IMR-90 (cell line): ENCODE results near the gene C14orf119. TPM values are rescaled to one million over a fixed set of nuclear protein-coding genes. Genes with fewer than 3 reads are reported as not detected.
A peak's percentile ranks its signal among the peaks of the same experiment; 100 is the strongest.

Experiments
- ATAC-seq: fragments of 200-7000 bp; cut with Tn5 transposase; 2 replicates; pipeline ENCODE4 v1.9.1; 2020; ENCODE audit warnings: low read depth, mild to moderate bottlenecking, moderate library complexity
- BruUV-seq: library from RNA; stranded (reverse); fragments of 400-500 nt; replicated peaks from 2 replicates; lab custom pipeline; 2021; lab: Mats Ljungman, UMichigan
- CTCF ChIA-PET: fragments of 300-600 bp; formaldehyde crosslinking; extraction: SDS; loops from one replicate; lab custom pipeline; 2021; ENCODE audit warnings: antibody characterized with exemption; lab: Yijun Ruan, JAX
- POLR2A ChIA-PET: fragments of 300-600 bp; sonication (Branson Sonifier 250); formaldehyde crosslinking; loops from one replicate; lab custom pipeline; 2022; ENCODE audit warnings: antibody characterized with exemption; ENCODE audit not compliant: unreplicated experiment; lab: Charles Lee
- DNase-seq: peaks from one replicate; pipeline ENCODE4 v3.0.0; 2013
- H2AFZ ChIP-seq: replicated peaks from 2 replicates; pipeline ENCODE3; 2013; ENCODE audit warnings: low read length, mild to moderate bottlenecking; ENCODE audit not compliant: poor library complexity
- H2AK5ac ChIP-seq: 2 replicates; pipeline ENCODE4 v1.6.1; 2013; ENCODE audit warnings: low read depth, low read length, inconsistent platforms
- H2AK9ac ChIP-seq: replicated peaks from 2 replicates; pipeline ENCODE3; 2013; ENCODE audit warnings: mild to moderate bottlenecking, low read depth, low read length, moderate library complexity; ENCODE audit not compliant: poor library complexity
- H2BK120ac ChIP-seq: 2 replicates; pipeline ENCODE4 v1.6.1; 2013; ENCODE audit warnings: low read depth, low read length, inconsistent platforms
- H2BK15ac ChIP-seq: 3 replicates; pipeline ENCODE4 v1.6.1; 2013; ENCODE audit warnings: low read depth, low read length, inconsistent platforms
- H2BK20ac ChIP-seq: 2 replicates; pipeline ENCODE4 v1.6.1; 2013; ENCODE audit warnings: low read depth, mild to moderate bottlenecking, inconsistent platforms, low read length, moderate library complexity
- H2BK5ac ChIP-seq: 2 replicates; pipeline ENCODE4 v1.6.1; 2013; ENCODE audit warnings: mild to moderate bottlenecking, low read depth, low read length, inconsistent platforms; ENCODE audit not compliant: poor library complexity, severe bottlenecking
- H3K14ac ChIP-seq: replicated peaks from 2 replicates; pipeline ENCODE4 v1.6.1; 2013; ENCODE audit warnings: low read depth, low read length, inconsistent platforms
- H3K18ac ChIP-seq: 2 replicates; pipeline ENCODE4 v1.6.1; 2013; ENCODE audit warnings: low read depth, low read length, control low read depth
- H3K23ac ChIP-seq: 2 replicates; pipeline ENCODE4 v1.6.1; 2013; ENCODE audit warnings: low read depth, low read length, inconsistent platforms
- H3K27ac ChIP-seq: 2 replicates; pipeline ENCODE4 v1.5.1; 2013; ENCODE audit warnings: mild to moderate bottlenecking, control low read depth, low read length; ENCODE audit not compliant: insufficient read depth
- H3K27me3 ChIP-seq: 2 replicates; pipeline ENCODE4 v1.6.1; 2013; ENCODE audit warnings: low read length; ENCODE audit not compliant: control insufficient read depth, insufficient read depth
- H3K36me3 ChIP-seq: 2 replicates; pipeline ENCODE4 v1.6.1; 2013; ENCODE audit warnings: low read length, mixed read lengths; ENCODE audit not compliant: control insufficient read depth, insufficient read depth
- H3K4ac ChIP-seq: 2 replicates; pipeline ENCODE4 v1.6.1; 2013; ENCODE audit warnings: low read depth, low read length, inconsistent platforms
- H3K4me1 ChIP-seq: 2 replicates; pipeline ENCODE4 v1.6.1; 2013; ENCODE audit warnings: low read length, mixed read lengths; ENCODE audit not compliant: control insufficient read depth, insufficient read depth
- H3K4me2 ChIP-seq: 2 replicates; pipeline ENCODE4 v1.6.1; 2013; ENCODE audit warnings: low read depth, mild to moderate bottlenecking, control low read depth, low read length, moderate library complexity
- H3K4me3 ChIP-seq: 2 replicates; pipeline ENCODE4 v1.5.1; 2013; ENCODE audit warnings: low read depth, mild to moderate bottlenecking, control low read depth, low read length, moderate library complexity; ENCODE audit not compliant: insufficient read depth
- H3K56ac ChIP-seq: 2 replicates; pipeline ENCODE4 v1.6.1; 2013; ENCODE audit warnings: low read length, inconsistent platforms; ENCODE audit not compliant: insufficient read depth; ENCODE audit errors: extremely low read depth
- H3K79me1 ChIP-seq, 2 experiments: 2 replicates each; pipeline ENCODE4 v1.6.1; 2013; ENCODE audit warnings: low read length in 2 of 2, inconsistent platforms in 1 of 2, low read depth in 1 of 2
- H3K9ac ChIP-seq: 2 replicates; pipeline ENCODE4 v1.6.1; 2013; ENCODE audit warnings: low read depth, low read length, control low read depth
- H3K9me1 ChIP-seq: 2 replicates; pipeline ENCODE4 v1.6.1; 2013; ENCODE audit warnings: low read length, inconsistent platforms; ENCODE audit not compliant: insufficient read depth
- H3K9me3 ChIP-seq: 2 replicates; pipeline ENCODE4 v1.6.1; 2013; ENCODE audit warnings: low read length; ENCODE audit not compliant: control insufficient read depth, insufficient read depth
- H4K20me1 ChIP-seq: 2 replicates; pipeline ENCODE4 v1.6.1; 2013; ENCODE audit warnings: low read length, inconsistent platforms; ENCODE audit not compliant: insufficient read depth
- H4K5ac ChIP-seq: 2 replicates; pipeline ENCODE4 v1.6.1; 2013; ENCODE audit warnings: mild to moderate bottlenecking, low read depth, low read length, control low read depth
- H4K8ac ChIP-seq, 2 experiments: 2 replicates each; pipeline ENCODE4 v1.6.1; 2013; ENCODE audit warnings: low read depth in 2 of 2, low read length in 2 of 2, control low read depth in 1 of 2, inconsistent platforms in 1 of 2
- H4K91ac ChIP-seq: 2 replicates; pipeline ENCODE4 v1.6.1; 2013; ENCODE audit warnings: low read depth, low read length, inconsistent platforms; ENCODE audit not compliant: insufficient read depth
- BHLHE40 ChIP-seq: fragments of 150-350 bp; IDR thresholded peaks from 2 replicates; pipeline ENCODE4 v1.6.1; 2016; ENCODE audit warnings: mild to moderate bottlenecking, low read depth, low read length
- CHD1 ChIP-seq: IDR thresholded peaks from 2 replicates; pipeline ENCODE4 v1.6.1; 2012; ENCODE audit warnings: low read depth, low read length, improper control_type of control experiment
- CTCF ChIP-seq: conservative IDR thresholded peaks from 2 replicates; pipeline ENCODE4 v1.5.1; 2012; ENCODE audit warnings: mild to moderate bottlenecking, low read depth, low read length, improper control_type of control experiment
- ELK1 ChIP-seq: fragments of 150-350 bp; IDR thresholded peaks from 2 replicates; pipeline ENCODE4 v1.6.1; 2016; ENCODE audit warnings: low read depth, mild to moderate bottlenecking, low read length, moderate library complexity, borderline replicate concordance
- FOS ChIP-seq: fragments of 150-350 bp; IDR thresholded peaks from 2 replicates; pipeline ENCODE4 v1.6.1; 2016; ENCODE audit warnings: low read depth, low read length
- MAFK ChIP-seq: IDR thresholded peaks from 2 replicates; pipeline ENCODE4 v1.6.1; 2012; ENCODE audit warnings: low read depth, low read length, improper control_type of control experiment
- MAZ ChIP-seq: IDR thresholded peaks from 2 replicates; pipeline ENCODE4 v1.6.1; 2012; ENCODE audit warnings: low read depth, mild to moderate bottlenecking, low read length, improper control_type of control experiment, moderate library complexity, borderline replicate concordance
- MXI1 ChIP-seq: IDR thresholded peaks from 2 replicates; pipeline ENCODE4 v1.6.1; 2012; ENCODE audit warnings: low read depth, mild to moderate bottlenecking, low read length, moderate library complexity, borderline replicate concordance
- NFE2L2 ChIP-seq: fragments of 150-350 bp; IDR thresholded peaks from 2 replicates; pipeline ENCODE4 v1.6.1; 2016; ENCODE audit warnings: low read depth, mild to moderate bottlenecking, low read length
- POLR2A ChIP-seq: IDR thresholded peaks from 2 replicates; pipeline ENCODE4 v1.6.1; 2012; ENCODE audit warnings: mild to moderate bottlenecking, low read depth, low read length
- RAD21 ChIP-seq: IDR thresholded peaks from 2 replicates; pipeline ENCODE4 v1.6.1; 2012; ENCODE audit warnings: low read length, improper control_type of control experiment
- RFX5 ChIP-seq: IDR thresholded peaks from 2 replicates; pipeline ENCODE4 v1.8.0; 2012; ENCODE audit warnings: low read depth, mild to moderate bottlenecking, low read length, moderate library complexity
- SMC3 ChIP-seq: fragments of 150-350 bp; IDR thresholded peaks from 2 replicates; pipeline ENCODE4 v1.6.1; 2016; ENCODE audit warnings: low read depth, mild to moderate bottlenecking, antibody characterized with exemption, low read length, moderate library complexity
- WGBS, 2 experiments: methylation state at CpG; one replicate each; pipeline versions ENCODE4 v1.1.5 to v1.1.7; 2013; ENCODE audit warnings: missing lambda C conversion rate in 2 of 2; ENCODE audit not compliant: insufficient read length in 1 of 2; ENCODE audit errors: extremely low coverage in 2 of 2; 5-methylcytosine and 5-hydroxymethylcytosine counted together
- dilution Hi-C: fragments of 300-500 bp; cut with HindIII; formaldehyde crosslinking; loops from one replicate; pipeline ENCODE4 v1.14.3; 2018; ENCODE audit warnings: low sequenced_read_pairs; ENCODE audit not compliant: unreplicated experiment
- in situ Hi-C: fragments of 300-500 bp; cut with MboI; formaldehyde crosslinking; loops from 3 replicates; pipeline ENCODE4 v1.14.3; 2019; ENCODE audit warnings: low sequenced_read_pairs, inconsistent platforms, mixed read lengths
- intact Hi-C: fragments of 100-400 bp; cut with micrococcal nuclease; formaldehyde crosslinking; loops from 2 replicates; pipeline ENCODE4 v1.10.0; 2022
- polyA plus RNA-seq, 3 experiments: library from polyadenylated mRNA; depleted of rRNA; stranded (reverse); fragments of >200 nt; gene quantifications; 2 replicates each; pipeline ENCODE4 v1.2.3, GENCODE V29; 2012; ENCODE audit warnings: low replicate concordance in 1 of 3
- total RNA-seq: library from RNA; depleted of rRNA; stranded (reverse); fragments of >200 nt; gene quantifications from 2 replicates; pipeline ENCODE4 v1.2.3, GENCODE V29; 2012
- TF ChIP-seq, protein P1 (sequence below): fragments of 150-350 bp; IDR thresholded peaks from 2 replicates; pipeline ENCODE4 v1.6.1; 2017; ENCODE audit warnings: mild to moderate bottlenecking, antibody characterized with exemption, low read length, low read depth

Gene C14orf119
- total and polyA plus RNA-seq, 2 of the 4 experiments (the other 2 are of a cell fraction) = 74.0 to 83.7 TPM

- peaks cover 6% of the 10 kb centered on the region for H3K9me1 ChIP-seq
- dilution Hi-C loops = no loop called here
- peak overlapping the region; percentile 37 to 93 for H4K8ac ChIP-seq
- H2BK120ac ChIP-seq = peak overlapping the region; percentile 91
- peaks cover 46% of the 10 kb centered on the region for H3K36me3 ChIP-seq
- H2BK15ac ChIP-seq = peak overlapping the region; percentile 79; the same call in 2 of the 3 replicates
- peak overlapping the region; percentile 93 for H3K4ac ChIP-seq
- H3K4me3 ChIP-seq = no peak overlapping the region
- no CpG with 5 or more reads among the region's 2 CpGs for WGBS, 2 experiments
- peak overlapping the region; percentile 96 for H2AK9ac ChIP-seq
- CTCF ChIA-PET = interaction anchor here (0.8 to 2.9 kb wide), 5 partner anchors 10 to 92 kb away, joined by 3 to 21 read pairs (median 8); partner anchors contain the start of genes ACIN1 and C14orf119
- H2BK5ac ChIP-seq = peak overlapping the region; percentile 93
- H3K18ac ChIP-seq = peak overlapping the region; percentile 56
- in situ Hi-C loops = loop anchor here (25.0 kb wide), 1 partner anchor 1059 kb away; the partner anchor contains the start of genes EMC9, FITM1, PSME1 and PSME2
- intact Hi-C loops = loop anchor here (2.0 to 5.0 kb wide), 2 partner anchors 16 to 109 kb away; partner anchors contain the start of genes ACIN1 and C14orf119
- H3K4me2 ChIP-seq = peak overlapping the region; percentile 34; the same call in 1 of the 2 replicates
- H3K56ac ChIP-seq = peak overlapping the region; percentile 85
- DNase-seq (peak; percentile 98), ATAC-seq (peak; percentile 96)
- H3K27me3 ChIP-seq = no peaks in the 10 kb centered on the region
- H3K9me3 ChIP-seq = no peaks in the 10 kb centered on the region
- BruUV-seq = no TSS peak
- H3K4me1 ChIP-seq = peaks cover 14% of the 10 kb centered on the region
- peak overlapping the region; percentile 90 for H2AK5ac ChIP-seq
- H4K91ac ChIP-seq = peak overlapping the region; percentile 91
- H4K5ac ChIP-seq = peak overlapping the region; percentile 56
- peak overlapping the region; percentile 71 for H3K9ac ChIP-seq
- peak overlapping the region; percentile 90 for H3K27ac ChIP-seq
- peak overlapping the region; percentile 84 for H2BK20ac ChIP-seq
- H3K23ac ChIP-seq = peak overlapping the region; percentile 83; the same call in 1 of the 2 replicates
- POLR2A ChIA-PET = no interaction called here
- H3K79me1 ChIP-seq = peaks cover 21 to 47% of the 10 kb centered on the region in 2 experiments
- H3K14ac ChIP-seq = peak overlapping the region; percentile 94
- H2AFZ ChIP-seq = peak overlapping the region; percentile 59
- no peaks in the 10 kb centered on the region for H4K20me1 ChIP-seq
- no peak for TF ChIP-seq ELK1
- TF ChIP-seq, protein P1, sequence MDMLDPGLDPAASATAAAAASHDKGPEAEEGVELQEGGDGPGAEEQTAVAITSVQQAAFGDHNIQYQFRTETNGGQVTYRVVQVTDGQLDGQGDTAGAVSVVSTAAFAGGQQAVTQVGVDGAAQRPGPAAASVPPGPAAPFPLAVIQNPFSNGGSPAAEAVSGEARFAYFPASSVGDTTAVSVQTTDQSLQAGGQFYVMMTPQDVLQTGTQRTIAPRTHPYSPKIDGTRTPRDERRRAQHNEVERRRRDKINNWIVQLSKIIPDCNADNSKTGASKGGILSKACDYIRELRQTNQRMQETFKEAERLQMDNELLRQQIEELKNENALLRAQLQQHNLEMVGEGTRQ = peak; percentile 78; the same call in 1 of the 2 replicates
- TF ChIP-seq MXI1 = no peak
- TF ChIP-seq SMC3 = 0 out of 2 replicates have a peak, but pooled peaks have one; percentile 10
- peak; percentile 70; the same call in 1 of the 2 replicates for TF ChIP-seq POLR2A
- TF ChIP-seq CHD1 = no peak
- peak; percentile 45 for TF ChIP-seq MAFK
- no peak for TF ChIP-seq RFX5
- peak; percentile 19; the same call in 1 of the 2 replicates for TF ChIP-seq CTCF
- peak; percentile 79; the same call in 1 of the 2 replicates for TF ChIP-seq NFE2L2
- TF ChIP-seq MAZ = peak; percentile 62; the same call in 1 of the 2 replicates
- no peak for TF ChIP-seq RAD21
- TF ChIP-seq FOS = peak; percentile 87
- TF ChIP-seq BHLHE40 = no peak; the same call in 1 of the 2 replicates
Measured at GRCh38 chr14:23078692-23079116, 16.6 kb upstream of the C14orf119 start.
